GM21528 (cell line): ENCODE results near the gene EMP2.

Source experiments
- ATAC-seq: cut with Tn5 transposase; IDR thresholded peaks from one replicate; pipeline ENCODE4 v1.9.1; 2021; ENCODE audit warnings: mild to moderate bottlenecking, moderate library complexity; ENCODE audit not compliant: unreplicated experiment, low FRiP score

Gene EMP2

DNA sequence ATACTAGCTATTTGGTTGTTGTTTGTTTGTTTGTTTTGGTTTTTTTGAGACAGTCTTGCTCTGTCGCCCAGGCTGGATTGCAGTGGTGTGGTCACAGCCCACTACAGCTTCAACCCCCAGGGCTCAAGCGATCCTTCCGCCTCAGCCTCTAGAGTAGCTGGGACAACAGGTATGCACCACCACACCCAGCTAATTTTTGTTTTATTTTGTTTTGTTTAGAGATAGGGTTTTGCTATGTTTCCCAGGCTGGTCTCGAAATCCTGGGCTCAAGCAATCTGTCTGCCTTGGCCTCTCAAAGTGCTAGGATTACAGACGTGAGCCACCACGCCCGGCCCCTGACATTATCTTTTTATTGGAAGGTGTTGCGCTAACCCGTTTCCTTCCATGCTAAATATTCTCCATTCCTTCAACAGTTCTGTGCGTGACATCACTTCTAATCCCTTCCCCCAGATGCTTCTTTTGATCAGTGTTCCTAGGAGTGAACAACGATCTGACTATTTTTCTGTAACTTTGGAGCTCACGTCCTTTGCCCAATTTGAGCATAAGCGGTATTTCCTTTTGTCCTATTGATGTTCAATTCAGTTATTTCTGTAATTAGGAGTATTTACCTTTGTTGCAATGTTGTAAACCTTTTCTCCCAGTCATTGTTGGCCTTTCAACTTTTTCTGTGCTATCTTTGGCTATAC lies 30.2 kb upstream of the EMP2 start:
- ATAC-seq, result no peak

DNA sequence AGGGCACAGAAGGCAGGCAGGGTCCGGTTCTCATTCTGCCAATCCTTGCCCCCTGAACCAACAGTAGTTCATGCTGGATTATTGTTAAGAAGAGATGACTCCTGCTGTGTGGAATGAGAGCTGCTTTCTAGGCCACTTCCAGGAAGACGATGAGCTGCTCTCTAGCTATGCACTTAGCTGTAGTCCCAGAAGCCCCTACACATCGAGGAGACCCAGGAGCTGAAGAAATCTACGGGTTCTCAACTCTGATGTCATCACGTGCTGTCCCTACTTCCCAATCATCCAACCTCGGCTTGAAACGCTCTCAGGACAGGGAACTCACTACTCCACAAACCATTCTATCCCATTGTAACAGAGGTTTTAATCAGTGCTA lies 29.0 kb upstream of the EMP2 start:
- no peak for ATAC-seq

DNA sequence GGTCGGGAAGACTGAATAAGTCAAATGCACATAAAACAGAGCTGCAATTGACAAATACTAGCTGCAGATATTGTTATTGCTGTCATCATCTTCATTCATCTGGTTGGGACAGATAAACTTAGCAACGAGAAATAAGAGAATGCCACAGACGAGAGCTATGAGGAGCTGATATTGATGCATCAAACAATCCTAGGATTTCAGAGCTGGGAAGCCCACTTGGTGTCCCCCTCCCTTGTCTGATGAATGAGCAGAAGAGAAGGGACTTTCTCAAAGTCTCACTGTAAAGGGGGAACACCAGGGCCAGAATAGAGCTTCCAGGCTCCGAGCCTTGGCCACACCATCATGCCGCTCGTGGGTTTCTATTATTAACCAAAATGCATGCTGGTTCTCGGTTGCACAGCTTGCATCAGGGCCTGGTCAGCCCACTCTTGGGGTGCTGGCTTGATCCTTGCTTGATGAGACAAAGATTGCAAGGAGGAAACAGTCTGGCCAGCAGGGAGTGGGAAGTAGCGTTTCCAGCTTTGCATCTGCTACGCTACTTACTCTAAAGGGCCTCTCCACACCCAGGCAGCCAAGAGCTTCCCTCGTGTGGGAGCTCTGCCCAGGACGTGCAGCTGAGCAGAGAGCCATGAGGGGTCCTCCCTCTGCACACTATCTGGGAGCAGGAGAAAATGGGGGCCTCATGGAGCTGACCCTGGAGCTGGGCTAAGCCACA lies 28.4 kb upstream of the EMP2 start:
- ATAC-seq, result no peak

DNA sequence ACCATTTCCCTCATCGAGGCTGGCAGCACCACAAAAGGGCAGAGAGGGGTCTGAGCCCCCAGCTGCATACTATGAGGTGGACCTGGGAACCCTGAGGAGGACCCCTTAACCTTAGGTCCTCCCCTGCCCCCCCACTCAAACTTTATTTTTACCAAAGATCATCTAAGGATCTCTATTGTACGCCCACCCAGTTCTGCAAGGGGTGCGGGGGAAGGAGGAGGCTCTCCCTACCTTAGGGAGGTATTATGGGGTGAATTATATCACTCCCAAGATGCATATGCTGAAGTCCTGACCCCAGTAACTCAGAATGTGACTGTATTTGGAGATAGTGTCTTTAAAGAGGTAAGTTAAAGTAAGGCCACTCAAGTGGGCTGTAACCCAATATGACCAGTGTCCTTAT lies 26.8 kb upstream of the EMP2 start:
- ATAC-seq, result no peak

DNA sequence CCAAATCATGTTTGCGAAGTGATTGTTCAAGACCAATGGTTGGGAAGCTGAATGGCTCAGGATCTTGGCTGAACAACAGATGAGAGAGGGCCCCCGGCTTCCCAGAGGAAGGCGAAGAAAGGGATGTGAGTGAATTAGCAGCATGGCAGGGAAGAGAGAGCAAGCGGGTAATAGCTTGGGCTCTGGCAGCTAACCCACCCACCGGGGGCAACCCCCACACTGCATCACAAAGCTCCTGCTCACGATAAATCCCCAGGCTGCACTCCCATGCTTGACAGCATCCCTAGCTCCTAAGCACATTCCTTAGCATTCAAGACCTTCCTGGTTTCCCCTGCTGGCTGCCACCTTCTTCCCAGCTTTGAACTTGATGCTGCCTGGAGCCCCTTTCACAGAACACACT lies 26.2 kb upstream of the EMP2 start:
- no peak for ATAC-seq

DNA sequence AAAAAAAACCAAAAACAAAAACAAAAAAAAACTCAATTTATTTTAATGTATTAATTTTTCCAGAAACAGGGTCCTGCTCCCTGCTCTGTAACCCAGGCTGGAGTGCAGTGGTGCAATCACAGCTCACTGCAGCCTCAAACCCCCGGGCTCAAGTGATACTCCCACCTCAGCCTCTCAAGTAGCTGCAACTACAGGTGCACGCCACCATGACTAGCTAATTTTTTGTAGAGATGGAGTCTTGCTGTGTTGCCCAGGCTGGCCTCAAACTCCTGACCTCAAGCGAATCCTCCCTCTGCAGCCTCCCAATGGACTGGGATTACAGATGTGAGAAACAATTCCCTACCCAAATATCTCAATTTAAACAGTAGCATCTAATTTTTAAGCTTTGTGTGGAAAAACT lies 25.2 kb upstream of the EMP2 start:
- ATAC-seq, result no peak

DNA sequence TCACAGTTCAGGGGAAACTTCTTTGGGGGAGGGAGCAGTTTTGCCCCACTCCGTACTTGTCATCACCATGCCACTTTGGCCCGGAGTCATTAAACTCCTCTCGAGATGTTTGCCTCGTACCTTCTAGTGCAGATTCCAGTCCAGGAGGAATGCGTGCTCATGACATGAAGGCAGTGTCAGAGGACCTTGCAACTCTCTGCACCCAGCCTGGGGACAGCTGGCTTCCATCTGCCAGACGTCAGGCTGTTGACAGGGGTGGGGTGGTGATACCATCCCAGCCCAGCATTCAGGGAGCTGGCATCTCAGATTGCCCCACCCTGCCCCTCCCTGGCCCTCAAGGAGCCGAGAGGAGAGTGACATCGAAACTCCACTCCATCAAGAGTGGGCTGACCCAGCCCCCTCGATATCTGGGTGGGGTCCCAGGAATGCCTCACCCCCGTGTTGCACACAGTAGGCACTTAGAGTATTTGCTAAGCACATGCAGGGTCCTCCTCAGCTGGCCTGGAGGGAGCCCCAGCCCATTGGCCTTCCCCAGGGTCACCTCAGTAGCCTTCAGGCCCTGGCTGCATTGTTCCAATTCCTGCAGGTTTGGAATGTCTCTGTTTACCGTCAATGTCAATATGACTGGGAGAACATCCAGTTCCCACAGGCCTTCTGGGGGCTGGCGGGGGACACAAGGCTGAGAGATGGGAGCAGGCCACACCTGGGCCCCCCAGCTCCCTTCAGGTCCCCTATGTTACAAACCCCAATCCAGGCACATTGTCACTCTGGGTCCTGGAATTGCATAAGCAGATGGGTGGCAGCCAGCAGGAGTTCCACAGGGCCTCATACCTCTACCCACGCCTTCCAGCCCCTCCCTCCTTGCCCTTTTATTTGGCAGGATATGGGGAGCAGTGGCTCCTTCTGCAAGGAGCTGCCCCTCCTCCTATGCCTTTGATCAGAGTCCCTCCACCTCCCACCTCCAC lies 21.3 kb upstream of the EMP2 start:
- ATAC-seq, result no peak

DNA sequence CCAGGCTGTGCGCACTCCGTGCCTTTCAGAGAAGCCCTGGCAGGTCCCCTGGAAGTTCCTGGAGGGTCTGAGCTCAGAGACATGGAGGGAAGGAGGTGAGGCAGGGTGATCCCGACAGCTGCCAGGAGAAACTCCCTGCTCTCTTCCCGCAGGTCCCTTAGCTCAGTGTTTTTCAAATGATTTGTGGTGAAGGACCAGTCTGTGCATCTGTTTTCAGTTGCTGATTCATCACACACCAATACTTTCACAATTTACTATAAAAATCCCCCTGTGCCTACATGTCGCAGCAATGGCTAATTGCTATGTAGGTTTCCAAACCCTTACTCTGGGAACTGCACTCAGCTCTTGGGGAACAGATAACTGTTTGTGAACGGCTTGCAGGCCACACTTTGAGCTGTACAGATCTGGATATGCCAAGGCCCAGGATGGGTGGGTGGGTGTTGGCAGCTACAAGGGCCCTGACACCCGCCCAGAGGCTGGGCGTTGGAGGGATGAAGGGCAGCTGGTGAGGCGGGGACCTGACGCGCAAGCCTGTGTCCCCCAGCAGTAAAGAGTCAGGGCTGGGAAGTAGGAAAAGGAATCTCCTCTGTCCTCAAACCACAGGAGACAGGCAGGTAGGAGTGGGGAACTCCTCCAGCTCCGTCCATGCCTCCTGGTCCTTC lies 20.5 kb upstream of the EMP2 start:
- ATAC-seq, result no peak

DNA sequence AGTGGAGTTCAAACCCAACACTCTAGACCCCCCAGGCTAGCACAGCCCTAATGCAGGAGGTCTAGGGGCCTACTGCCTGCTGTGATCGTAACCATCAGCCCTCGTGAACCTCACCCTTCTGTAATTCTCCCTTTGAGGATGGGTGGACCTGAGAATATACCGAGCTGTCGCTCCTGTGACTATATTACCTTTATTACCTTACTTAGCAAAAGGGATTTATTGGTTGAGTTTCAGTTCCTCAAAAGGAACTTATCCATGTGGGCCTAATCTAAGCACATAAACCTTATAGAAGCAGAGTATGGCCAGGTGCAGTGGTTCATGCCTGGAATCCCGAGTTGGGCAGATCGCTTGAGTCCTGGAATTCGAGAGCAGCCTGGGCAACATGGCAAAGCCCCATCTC lies 19.2 kb upstream of the EMP2 start:
- no peak for ATAC-seq

DNA sequence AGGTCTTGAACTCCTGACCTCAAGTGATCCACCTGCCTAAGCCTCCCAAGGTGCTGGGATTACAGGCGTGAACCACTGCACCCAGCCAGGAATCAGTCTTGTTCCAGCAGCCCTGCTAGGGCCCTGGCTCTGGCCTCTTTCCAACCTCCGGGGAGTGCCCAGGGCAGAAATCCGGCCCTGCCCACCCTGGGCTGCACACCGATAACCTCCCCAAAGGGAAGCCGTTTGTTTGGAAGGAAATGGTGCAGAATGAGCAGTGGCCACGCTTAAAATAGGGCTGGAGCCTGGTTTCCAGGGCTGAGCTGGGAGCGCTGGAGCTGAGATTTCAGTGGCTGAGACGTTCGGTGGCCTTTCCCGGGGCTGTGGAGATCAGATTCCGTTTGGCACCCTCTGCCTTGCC lies 17.8 kb upstream of the EMP2 start:
- no peak for ATAC-seq

DNA sequence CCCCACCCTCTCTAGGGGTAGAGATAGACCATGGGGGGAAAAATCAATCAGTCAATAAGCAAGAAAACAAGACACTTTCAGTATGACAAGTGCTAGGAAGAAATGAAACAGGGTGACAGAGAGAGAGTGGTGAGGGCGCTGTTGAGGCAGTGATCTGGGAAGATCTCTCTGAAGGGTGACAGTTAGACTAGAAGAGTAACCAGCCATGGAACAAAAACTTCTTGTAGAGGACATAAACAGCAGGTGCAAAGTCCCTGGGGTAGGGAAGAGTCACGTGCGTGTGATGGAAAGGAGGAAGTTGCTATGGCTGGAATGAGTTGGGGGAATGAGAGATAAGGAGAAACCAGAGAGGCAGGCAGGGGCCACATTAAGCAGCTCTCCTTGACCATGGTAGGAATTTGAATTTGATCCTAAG lies 16.8 kb upstream of the EMP2 start:
- no peak for ATAC-seq

DNA sequence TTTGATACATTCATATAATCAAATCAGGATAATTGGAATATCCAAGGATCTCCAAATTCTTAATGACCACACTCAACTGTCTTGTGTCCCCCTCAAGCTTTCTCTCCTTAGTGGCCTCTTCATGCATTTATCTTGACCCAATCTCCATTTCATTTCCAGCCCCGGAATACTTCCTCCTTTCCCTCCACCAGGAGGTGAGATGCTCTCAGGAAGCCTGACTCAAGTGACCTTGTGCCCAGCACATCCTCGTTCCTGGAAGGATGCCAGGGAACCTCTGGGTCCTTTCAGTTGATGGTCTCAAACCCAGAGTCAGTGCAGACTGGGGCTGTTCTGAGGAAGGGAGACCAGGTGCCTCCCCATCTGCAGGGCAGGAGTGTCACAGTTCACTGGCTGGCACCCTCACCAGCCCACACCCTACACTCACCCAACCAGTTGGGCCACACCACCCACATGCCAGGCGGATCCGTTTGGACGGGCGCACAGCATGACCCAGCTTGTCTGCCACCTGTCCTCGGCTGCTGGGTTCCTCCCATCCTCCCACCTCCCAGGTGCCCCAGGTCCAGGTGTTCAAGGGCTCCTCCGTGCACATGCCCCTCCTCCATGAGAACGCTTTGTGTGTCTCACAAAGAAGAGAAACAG lies 14.0 kb upstream of the EMP2 start:
- no peak for ATAC-seq

DNA sequence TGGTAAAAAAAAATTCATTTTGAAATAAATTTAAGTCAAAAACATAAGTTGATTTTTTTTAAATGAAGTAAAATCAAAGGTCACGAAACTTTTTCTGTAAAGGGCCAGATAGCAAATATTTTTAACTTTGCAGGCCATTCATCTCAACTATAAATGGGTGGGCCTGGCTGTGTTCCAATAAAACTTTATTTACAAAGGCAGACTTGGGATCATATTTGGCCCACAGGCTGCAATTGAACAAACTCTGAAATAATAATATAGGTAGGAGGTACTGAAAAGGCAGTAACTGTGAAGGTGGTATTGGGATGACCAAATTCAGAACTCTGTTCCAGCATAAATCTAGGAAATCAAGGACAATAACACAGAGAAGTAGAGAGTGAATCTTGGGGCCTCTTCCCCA lies 12.2 kb upstream of the EMP2 start:
- no peak for ATAC-seq

DNA sequence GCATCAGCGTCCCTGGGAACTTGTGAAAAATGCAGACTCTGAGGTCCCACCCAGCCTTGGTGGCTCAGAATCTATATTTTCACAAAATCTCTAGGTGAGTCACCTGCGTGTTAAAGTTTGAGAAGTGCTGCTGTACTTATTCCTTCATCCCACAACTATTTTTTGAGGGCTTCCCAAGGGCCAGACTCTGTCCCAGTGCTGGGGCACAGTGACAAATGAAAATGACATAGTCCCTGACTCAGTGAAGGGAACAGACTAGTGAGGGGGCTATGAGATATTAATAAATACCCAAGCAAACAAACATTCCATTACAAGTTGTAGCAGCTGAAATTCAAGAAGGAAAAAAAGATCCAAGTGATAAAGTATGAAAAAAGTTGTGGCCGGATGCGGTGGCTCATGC lies 9.9 kb upstream of the EMP2 start:
- no peak for ATAC-seq

DNA sequence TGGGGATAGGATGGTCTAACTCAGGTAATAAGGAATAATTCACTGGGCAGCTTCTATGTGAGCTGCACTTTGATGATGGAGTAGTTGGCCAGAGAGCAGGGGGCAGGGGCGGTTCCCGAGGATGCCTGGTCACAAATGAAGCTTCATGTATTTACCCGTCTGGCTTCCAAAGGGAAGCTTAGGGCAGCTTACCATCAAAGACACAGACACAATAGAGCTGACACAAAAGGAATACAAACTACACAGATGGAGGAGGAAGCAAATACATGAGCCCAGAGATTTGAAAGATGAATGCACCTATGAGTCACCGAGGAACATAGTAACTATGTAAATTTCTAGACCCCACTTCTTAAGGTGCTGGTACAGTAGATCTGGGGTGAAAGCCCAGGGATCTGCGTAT lies 8.7 kb upstream of the EMP2 start:
- ATAC-seq, result no peak

DNA sequence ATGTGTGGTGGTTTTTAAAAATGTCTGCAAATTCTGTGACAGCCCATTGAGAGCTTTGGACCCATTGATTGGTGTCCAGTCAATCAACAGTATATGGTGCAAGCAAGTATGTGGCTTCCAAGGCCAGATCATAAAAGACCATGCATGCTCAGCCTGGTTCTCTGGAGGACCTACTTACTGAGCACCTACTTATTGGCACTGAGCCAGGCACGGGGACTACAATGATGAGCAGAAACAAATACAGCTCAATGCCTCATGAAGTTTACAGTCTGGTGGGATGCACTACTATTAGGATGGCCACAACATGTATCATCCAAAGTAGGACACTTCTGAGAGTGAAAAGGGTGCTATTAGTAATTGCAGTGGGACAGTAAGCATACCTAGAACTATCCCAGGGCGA lies 7.2 kb upstream of the EMP2 start:
- ATAC-seq, result no peak

DNA sequence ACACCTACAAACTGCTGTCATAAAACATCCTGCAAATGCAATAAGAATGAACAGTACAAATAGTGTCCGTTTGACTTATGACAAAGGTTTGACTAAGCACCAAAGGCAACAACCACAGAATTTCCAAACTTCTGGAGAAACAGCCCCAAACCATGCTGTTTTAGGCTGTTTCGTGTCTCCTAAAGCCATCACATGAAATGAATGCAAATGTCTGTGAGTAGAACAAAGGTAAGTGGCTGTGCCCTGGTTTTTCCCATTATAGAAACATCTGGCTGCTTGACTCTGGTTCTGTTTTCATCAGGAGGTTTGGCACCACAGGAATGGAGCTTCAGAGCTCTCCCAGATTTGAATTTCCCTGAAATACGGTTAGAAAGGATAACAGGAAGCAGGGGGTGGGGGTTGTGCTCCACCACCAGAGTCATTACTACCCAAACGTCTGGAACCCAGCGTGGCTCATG lies 4.6 kb upstream of the EMP2 start:
- no peak for ATAC-seq

DNA sequence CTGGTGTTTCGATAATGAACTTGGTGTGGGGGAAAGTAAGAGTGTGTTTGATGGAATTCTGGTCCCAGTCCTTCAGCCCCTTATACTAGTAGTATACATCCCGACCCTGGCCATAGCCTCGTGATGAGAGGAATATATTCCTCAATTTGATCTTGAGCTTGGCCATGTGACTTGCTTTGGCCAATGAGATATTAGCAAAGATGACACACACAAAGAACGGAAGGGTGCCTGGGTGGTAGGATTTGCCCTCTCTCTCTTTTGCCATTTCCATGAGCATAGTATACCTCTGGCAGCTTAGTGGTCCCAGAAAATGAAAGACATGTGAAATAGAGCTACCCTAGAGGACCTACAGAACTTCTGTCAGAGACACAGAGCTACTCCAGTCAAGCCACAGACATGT lies 2.9 kb upstream of the EMP2 start:
- no peak for ATAC-seq

DNA sequence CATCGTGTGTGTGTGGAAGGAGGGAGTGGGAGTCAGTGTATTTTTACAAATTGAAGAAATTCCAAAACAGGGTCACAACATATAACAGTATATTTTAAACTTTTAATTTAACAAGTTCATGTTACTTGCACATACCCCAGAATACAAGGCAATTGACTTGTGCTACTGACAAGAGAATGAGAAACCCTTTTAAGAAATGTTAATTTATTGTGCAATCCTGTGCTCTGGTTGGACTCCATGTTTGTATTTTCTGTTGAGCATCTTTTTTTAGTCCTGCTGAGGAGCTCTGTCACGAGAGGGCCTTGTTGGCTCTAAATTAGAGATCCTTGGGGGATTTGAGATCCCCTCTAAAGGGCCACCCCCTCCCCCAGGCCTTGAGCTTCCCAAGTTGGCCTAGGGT lies 1.1 kb upstream of the EMP2 start:
- ATAC-seq, result no peak

DNA sequence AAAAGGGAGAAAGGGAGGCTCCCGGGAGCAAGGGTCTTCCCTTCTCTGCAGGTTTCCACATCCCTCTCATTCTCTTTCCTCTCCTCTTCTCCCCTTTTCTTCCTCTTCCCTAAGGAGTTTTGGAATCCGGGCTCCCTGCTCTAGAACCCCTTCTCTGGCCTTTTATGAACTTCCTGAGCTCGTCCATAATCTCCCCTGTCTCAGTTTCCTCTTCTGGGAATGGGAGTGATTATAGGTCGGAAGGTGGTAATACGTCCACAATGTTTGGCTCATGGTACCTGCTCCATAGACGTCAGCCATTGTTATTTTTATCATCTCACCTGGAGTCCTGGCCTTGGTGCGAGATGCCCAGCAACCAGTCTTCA lies 467 bp upstream of the EMP2 start:
- ATAC-seq, result no peak
